ENCODE measurements around the gene CD3E.

Gene CD3E

GRCh38 chr11:118281284-118281683, 23.2 kb upstream of the CD3E start:
- DNase-seq (ENCODE audit: low spot score in 2 of 2) (no peak), ATAC-seq (ENCODE audit: low read depth) (peak; percentile 90)
- Mint-ChIP-seq H3K9me3 (no peaks in the 10 kb centered on the region), H3K4me3 (peak overlapping the region; percentile 32), H3K27ac (peak overlapping the region; percentile 37), H3K4me1 (peaks cover 7% of the 10 kb centered on the region), H3K36me3 (no peaks in the 10 kb centered on the region), H3K27me3 (peaks cover 2% of the 10 kb centered on the region)

GRCh38 chr11:118282606-118283005, 21.9 kb upstream of the CD3E start:
- peak overlapping the region; percentile 8 for H3K27ac Mint-ChIP-seq
- peaks cover 7% of the 10 kb centered on the region for H3K4me1 Mint-ChIP-seq
- DNase-seq (ENCODE audit: low spot score in 2 of 2), result no peak
- no peaks in the 10 kb centered on the region for H3K36me3 Mint-ChIP-seq
- H3K9me3 Mint-ChIP-seq, result no peaks in the 10 kb centered on the region
- H3K4me3 Mint-ChIP-seq, result no peak overlapping the region
- H3K27me3 Mint-ChIP-seq, result peaks cover 2% of the 10 kb centered on the region
- ATAC-seq (ENCODE audit: low read depth), result no peak

- Mint-ChIP-seq H3K36me3 (no peaks in the 10 kb centered on the region), H3K4me3 (no peak overlapping the region), H3K9me3 (no peaks in the 10 kb centered on the region), H3K27ac (no peak overlapping the region), H3K27me3 (peaks cover 2% of the 10 kb centered on the region), H3K4me1 (peaks cover 7% of the 10 kb centered on the region)
- no peak for ATAC-seq (ENCODE audit: low read depth)
- DNase-seq (ENCODE audit: low spot score in 2 of 2), result no peak
Observed at GRCh38 chr11:118283037-118283636, 21.4 kb upstream of the CD3E start.

- DNase-seq (ENCODE audit: low spot score in 2 of 2) (no peak), ATAC-seq (ENCODE audit: low read depth) (no peak)
- Mint-ChIP-seq H3K4me1 (peaks cover 7% of the 10 kb centered on the region), H3K27ac (no peak overlapping the region), H3K4me3 (no peak overlapping the region), H3K27me3 (peaks cover 2% of the 10 kb centered on the region), H3K9me3 (no peaks in the 10 kb centered on the region), H3K36me3 (no peaks in the 10 kb centered on the region)
Observed at GRCh38 chr11:118283756-118284350, 20.7 kb upstream of the CD3E start.

- H3K4me3 Mint-ChIP-seq, result no peak overlapping the region
- peaks cover 6% of the 10 kb centered on the region for H3K4me1 Mint-ChIP-seq
- ATAC-seq (ENCODE audit: low read depth), result no peak
- H3K9me3 Mint-ChIP-seq, result no peaks in the 10 kb centered on the region
- no peak for DNase-seq (ENCODE audit: low spot score in 2 of 2)
- no peak overlapping the region for H3K27ac Mint-ChIP-seq
- H3K27me3 Mint-ChIP-seq, result peaks cover 8% of the 10 kb centered on the region
- H3K36me3 Mint-ChIP-seq, result no peaks in the 10 kb centered on the region
Observed at GRCh38 chr11:118286545-118286944, 18.0 kb upstream of the CD3E start.

- Mint-ChIP-seq H3K4me1 (peaks cover 4% of the 10 kb centered on the region), H3K4me3 (no peak overlapping the region), H3K36me3 (no peaks in the 10 kb centered on the region), H3K27me3 (peaks cover 11% of the 10 kb centered on the region), H3K27ac (no peak overlapping the region), H3K9me3 (no peaks in the 10 kb centered on the region)
- no peak for ATAC-seq (ENCODE audit: low read depth)
- no peak for DNase-seq (ENCODE audit: low spot score in 2 of 2)
Observed at GRCh38 chr11:118287006-118287405, 17.5 kb upstream of the CD3E start.

- peaks cover 4% of the 10 kb centered on the region for H3K4me1 Mint-ChIP-seq
- no peak overlapping the region for H3K4me3 Mint-ChIP-seq
- no peak overlapping the region for H3K27ac Mint-ChIP-seq
Observed at GRCh38 chr11:118289401-118289800, 15.1 kb upstream of the CD3E start.

GRCh38 chr11:118290923-118291322, 13.6 kb upstream of the CD3E start:
- no peak overlapping the region for H3K27ac Mint-ChIP-seq

More at GRCh38 chr11:118289401-118289800, 15.1 kb upstream of the CD3E start:
- no peaks in the 10 kb centered on the region for H3K9me3 Mint-ChIP-seq
- DNase-seq (ENCODE audit: low spot score in 2 of 2), result no peak
- no peaks in the 10 kb centered on the region for H3K36me3 Mint-ChIP-seq
- ATAC-seq (ENCODE audit: low read depth), result no peak
- H3K27me3 Mint-ChIP-seq, result peaks cover 11% of the 10 kb centered on the region

GRCh38 chr11:118291477-118292135, 12.9 kb upstream of the CD3E start:
- ATAC-seq (ENCODE audit: low read depth), result no peak

More at GRCh38 chr11:118290923-118291322, 13.6 kb upstream of the CD3E start:
- Mint-ChIP-seq H3K27me3 (peaks cover 11% of the 10 kb centered on the region), H3K9me3 (no peaks in the 10 kb centered on the region), H3K36me3 (no peaks in the 10 kb centered on the region), H3K4me1 (peaks cover 4% of the 10 kb centered on the region), H3K4me3 (no peak overlapping the region)
- no peak for DNase-seq (ENCODE audit: low spot score in 2 of 2)
- ATAC-seq (ENCODE audit: low read depth), result peak; percentile 51

GRCh38 chr11:118294053-118294452, 10.5 kb upstream of the CD3E start:
- H3K27ac Mint-ChIP-seq, result no peak overlapping the region
- no peak for ATAC-seq (ENCODE audit: low read depth)
- H3K36me3 Mint-ChIP-seq, result no peaks in the 10 kb centered on the region
- DNase-seq (ENCODE audit: low spot score in 2 of 2), result no peak
- peaks cover 10% of the 10 kb centered on the region for H3K27me3 Mint-ChIP-seq
- H3K9me3 Mint-ChIP-seq, result no peaks in the 10 kb centered on the region
- H3K4me3 Mint-ChIP-seq, result no peak overlapping the region
- H3K4me1 Mint-ChIP-seq, result peaks cover 4% of the 10 kb centered on the region

More at GRCh38 chr11:118291477-118292135, 12.9 kb upstream of the CD3E start:
- Mint-ChIP-seq H3K4me1 (peaks cover 4% of the 10 kb centered on the region), H3K9me3 (no peaks in the 10 kb centered on the region), H3K36me3 (no peaks in the 10 kb centered on the region), H3K4me3 (no peak overlapping the region), H3K27ac (no peak overlapping the region), H3K27me3 (peaks cover 10% of the 10 kb centered on the region)
- no peak for DNase-seq (ENCODE audit: low spot score in 2 of 2)

GRCh38 chr11:118295199-118295598, 9.3 kb upstream of the CD3E start:
- Mint-ChIP-seq H3K27me3 (peaks cover 8% of the 10 kb centered on the region), H3K9me3 (no peaks in the 10 kb centered on the region), H3K4me1 (peaks cover 4% of the 10 kb centered on the region), H3K27ac (no peak overlapping the region), H3K4me3 (no peak overlapping the region), H3K36me3 (no peaks in the 10 kb centered on the region)
- ATAC-seq (ENCODE audit: low read depth) (no peak), DNase-seq (ENCODE audit: low spot score in 2 of 2) (no peak)

GRCh38 chr11:118295815-118296454, 8.6 kb upstream of the CD3E start:
- H3K27me3 Mint-ChIP-seq, result peaks cover 6% of the 10 kb centered on the region
- peaks cover 2% of the 10 kb centered on the region for H3K4me1 Mint-ChIP-seq
- no peaks in the 10 kb centered on the region for H3K36me3 Mint-ChIP-seq
- no peak overlapping the region for H3K27ac Mint-ChIP-seq
- H3K4me3 Mint-ChIP-seq, result no peak overlapping the region
- H3K9me3 Mint-ChIP-seq, result no peaks in the 10 kb centered on the region
- ATAC-seq (ENCODE audit: low read depth) (peak; percentile 47), DNase-seq (ENCODE audit: low spot score in 2 of 2) (no peak)

- H3K27ac Mint-ChIP-seq, result no peak overlapping the region
- H3K36me3 Mint-ChIP-seq, result no peaks in the 10 kb centered on the region
- H3K27me3 Mint-ChIP-seq, result peaks cover 5% of the 10 kb centered on the region
- no peak for DNase-seq (ENCODE audit: low spot score in 2 of 2)
- ATAC-seq (ENCODE audit: low read depth), result no peak
- no peaks in the 10 kb centered on the region for H3K9me3 Mint-ChIP-seq
- peaks cover 5% of the 10 kb centered on the region for H3K4me1 Mint-ChIP-seq
- H3K4me3 Mint-ChIP-seq, result no peak overlapping the region
Observed at GRCh38 chr11:118301600-118302195, 2.8 kb upstream of the CD3E start.

- no peak for ATAC-seq (ENCODE audit: low read depth)
- Mint-ChIP-seq H3K27me3 (peaks cover 5% of the 10 kb centered on the region), H3K9me3 (no peaks in the 10 kb centered on the region), H3K4me1 (peaks cover 5% of the 10 kb centered on the region), H3K36me3 (no peaks in the 10 kb centered on the region), H3K27ac (no peak overlapping the region), H3K4me3 (no peak overlapping the region)
- no peak for DNase-seq (ENCODE audit: low spot score in 2 of 2)
Observed at GRCh38 chr11:118304227-118304567, 333 bp upstream of the CD3E start.

Data from memory B cell (primary cell).